ENCODE data around the gene TCHP.

The TCHP gene

GRCh38 chr12:109932878-109933503 is 32.9 kb downstream of the TCHP start:
- no peak for DNase-seq (ENCODE audit: low read depth in 2 of 2)

- no peak for DNase-seq (ENCODE audit: low read depth in 2 of 2)
Observed at GRCh38 chr12:109934026-109934425, 34.0 kb downstream of the TCHP start.

GRCh38 chr12:109937371-109937770 is 37.3 kb downstream of the TCHP start:
- no peak for DNase-seq (ENCODE audit: low read depth in 2 of 2)

- DNase-seq (ENCODE audit: low read depth in 2 of 2), result no peak
Observed at GRCh38 chr12:109938947-109939346, 38.9 kb downstream of the TCHP start.

GRCh38 chr12:109939504-109939903 is 39.4 kb downstream of the TCHP start:
- no peak for DNase-seq (ENCODE audit: low read depth in 2 of 2)

GRCh38 chr12:109940339-109940923 is 40.4 kb downstream of the TCHP start:
- no peak for DNase-seq (ENCODE audit: low read depth in 2 of 2)

GRCh38 chr12:109943811-109944210 is 43.7 kb downstream of the TCHP start:
- no peak for DNase-seq (ENCODE audit: low read depth in 2 of 2)

GRCh38 chr12:109944561-109945359 is 44.7 kb downstream of the TCHP start:
- no peak for DNase-seq (ENCODE audit: low read depth in 2 of 2)

GRCh38 chr12:109946505-109946904 is 46.4 kb downstream of the TCHP start:
- DNase-seq (ENCODE audit: low read depth in 2 of 2), result no peak

GRCh38 chr12:109946913-109947312 is 46.8 kb downstream of the TCHP start:
- no peak for DNase-seq (ENCODE audit: low read depth in 2 of 2)

- no peak for DNase-seq (ENCODE audit: low read depth in 2 of 2)
Observed at GRCh38 chr12:109947521-109947920, 47.4 kb downstream of the TCHP start.

GRCh38 chr12:109948368-109948767 is 48.3 kb downstream of the TCHP start:
- DNase-seq (ENCODE audit: low read depth in 2 of 2), result no peak

GRCh38 chr12:109949089-109949488 is 49.0 kb downstream of the TCHP start:
- no peak for DNase-seq (ENCODE audit: low read depth in 2 of 2)

GRCh38 chr12:109950625-109951024 is 50.6 kb downstream of the TCHP start:
- no peak for DNase-seq (ENCODE audit: low read depth in 2 of 2)

GRCh38 chr12:109951136-109951535 is 51.1 kb downstream of the TCHP start:
- DNase-seq (ENCODE audit: low read depth in 2 of 2), result no peak

- DNase-seq (ENCODE audit: low read depth in 2 of 2), result no peak
Observed at GRCh38 chr12:109951751-109952150, 51.7 kb downstream of the TCHP start.

- no peak for DNase-seq (ENCODE audit: low read depth in 2 of 2)
Observed at GRCh38 chr12:109952160-109952858, 52.2 kb downstream of the TCHP start.

- DNase-seq (ENCODE audit: low read depth in 2 of 2), result no peak
Observed at GRCh38 chr12:109952873-109953272, 52.8 kb downstream of the TCHP start.

GRCh38 chr12:109953656-109954055 is 53.6 kb downstream of the TCHP start:
- no peak for DNase-seq (ENCODE audit: low read depth in 2 of 2)

- DNase-seq (ENCODE audit: low read depth in 2 of 2), result no peak
Observed at GRCh38 chr12:109958374-109958773, 58.3 kb downstream of the TCHP start.

- DNase-seq (ENCODE audit: low read depth in 2 of 2), result no peak
Observed at GRCh38 chr12:109959411-109960093, 59.5 kb downstream of the TCHP start.

GRCh38 chr12:109961201-109961600 is 61.1 kb downstream of the TCHP start:
- DNase-seq (ENCODE audit: low read depth in 2 of 2), result no peak
